Fibroblast of peridontal ligament (primary cell): ENCODE measurements around the gene TMEM39A.

Experiments
- DNase-seq: peaks from one replicate; pipeline ENCODE4 v3.0.0-alpha.2; 2010; ENCODE audit errors: extremely low read depth

Gene TMEM39A, protein sequence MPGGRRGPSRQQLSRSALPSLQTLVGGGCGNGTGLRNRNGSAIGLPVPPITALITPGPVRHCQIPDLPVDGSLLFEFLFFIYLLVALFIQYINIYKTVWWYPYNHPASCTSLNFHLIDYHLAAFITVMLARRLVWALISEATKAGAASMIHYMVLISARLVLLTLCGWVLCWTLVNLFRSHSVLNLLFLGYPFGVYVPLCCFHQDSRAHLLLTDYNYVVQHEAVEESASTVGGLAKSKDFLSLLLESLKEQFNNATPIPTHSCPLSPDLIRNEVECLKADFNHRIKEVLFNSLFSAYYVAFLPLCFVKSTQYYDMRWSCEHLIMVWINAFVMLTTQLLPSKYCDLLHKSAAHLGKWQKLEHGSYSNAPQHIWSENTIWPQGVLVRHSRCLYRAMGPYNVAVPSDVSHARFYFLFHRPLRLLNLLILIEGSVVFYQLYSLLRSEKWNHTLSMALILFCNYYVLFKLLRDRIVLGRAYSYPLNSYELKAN

DNA sequence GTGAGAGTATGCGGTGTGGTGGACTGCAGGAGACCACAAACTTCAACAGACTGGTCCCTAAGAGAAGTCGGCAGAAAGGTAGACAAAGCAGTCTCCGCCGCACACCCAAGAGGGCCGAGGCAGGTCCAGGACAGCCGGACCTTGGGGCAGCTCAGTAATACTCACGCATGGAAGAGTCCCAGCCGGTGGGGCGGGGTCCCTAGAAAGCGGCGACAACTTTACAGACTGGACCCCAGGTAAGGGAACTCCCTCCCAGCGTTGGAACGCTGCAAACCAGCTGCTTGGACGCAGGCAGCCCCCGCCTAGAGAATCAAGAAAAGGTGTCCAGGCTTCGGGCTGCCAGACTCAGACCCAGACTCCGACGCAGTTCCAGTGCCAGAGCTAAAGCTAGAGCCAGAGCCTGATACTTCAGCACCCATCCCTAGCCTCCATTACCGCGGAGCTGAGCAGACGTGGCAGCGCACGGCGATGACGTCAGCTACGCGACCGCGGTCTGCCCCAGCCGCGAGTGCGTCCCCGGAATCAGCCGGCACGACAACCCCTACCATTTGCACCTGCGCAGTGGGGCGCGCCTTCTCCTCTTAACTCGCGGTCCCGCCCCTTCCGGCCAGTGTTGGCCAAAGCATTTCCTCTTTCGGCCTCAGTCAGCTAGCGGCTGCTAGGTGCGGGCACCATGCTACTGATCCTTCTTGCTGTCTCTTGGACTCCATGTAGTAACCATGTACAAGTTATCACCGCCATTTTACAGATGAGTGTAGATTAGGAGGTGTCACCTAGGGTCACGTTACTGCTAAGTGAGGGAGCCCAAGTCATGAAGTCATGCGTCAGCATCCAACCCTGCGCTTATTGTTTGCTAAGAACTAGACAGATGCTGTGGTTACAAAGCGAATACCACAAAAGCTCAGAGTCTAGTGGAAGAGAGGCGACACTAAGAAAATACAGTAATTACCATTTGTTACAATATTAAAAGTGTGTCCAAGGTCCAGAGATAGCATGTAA, at the start of gene TMEM39A:
Gene TMEM39A, minus strand, starts transcription at position 445 of the 999 bp plus-strand sequence. CDS start 1,541 bp downstream, outside the sequence.
- peak; percentile 98 for DNase-seq

DNA sequence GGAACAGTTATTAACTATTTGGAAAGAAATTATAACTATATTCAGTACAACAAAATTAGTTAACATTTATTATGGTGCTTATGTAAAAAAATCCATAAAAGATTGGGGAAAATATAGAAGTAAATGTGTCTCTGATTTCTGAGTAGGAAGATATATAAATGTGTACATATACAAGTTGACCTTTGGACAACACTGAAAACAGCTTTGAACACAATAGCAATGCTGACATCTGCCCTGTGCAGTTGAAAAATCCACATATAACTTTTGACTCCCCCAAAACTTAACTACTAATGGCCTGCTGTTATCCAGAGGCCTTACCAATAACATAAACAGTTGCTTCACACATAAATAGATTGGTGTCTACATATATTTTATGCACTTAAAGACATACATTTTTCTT, 47.3 kb upstream of the TMEM39A start:
- DNase-seq, result no peak

DNA sequence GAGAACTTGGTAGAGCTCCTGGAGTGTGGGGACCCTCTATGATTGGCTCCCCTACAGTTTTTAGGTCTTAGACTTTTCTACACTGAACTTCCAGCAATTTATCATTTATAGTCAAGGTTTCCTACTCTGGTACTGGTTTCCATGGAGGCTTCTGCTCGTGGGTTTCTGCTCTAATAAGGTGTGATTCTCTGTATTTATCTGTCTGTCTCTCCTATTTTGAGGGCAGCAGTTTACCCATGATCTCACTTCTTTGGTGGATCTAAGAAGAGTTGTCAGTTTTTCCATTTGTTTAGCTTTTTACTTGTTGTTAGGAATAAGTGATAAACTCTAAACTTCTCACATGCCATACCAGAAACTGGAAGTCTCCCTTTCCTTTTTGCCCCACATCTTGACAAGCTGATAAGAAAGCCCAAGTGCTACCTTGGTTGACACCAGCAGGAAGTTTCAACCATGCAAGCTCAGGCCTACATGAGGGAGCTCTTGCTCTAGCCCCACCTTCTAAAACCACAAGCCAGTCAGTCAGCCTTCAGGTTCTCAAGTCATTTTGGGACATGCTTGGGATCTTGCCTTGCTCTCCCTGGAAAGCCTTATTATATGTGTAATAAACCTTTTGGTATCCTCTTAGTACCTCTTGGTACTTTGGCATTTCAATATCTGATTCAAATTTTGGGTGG, 44.9 kb upstream of the TMEM39A start:
- no peak for DNase-seq

DNA sequence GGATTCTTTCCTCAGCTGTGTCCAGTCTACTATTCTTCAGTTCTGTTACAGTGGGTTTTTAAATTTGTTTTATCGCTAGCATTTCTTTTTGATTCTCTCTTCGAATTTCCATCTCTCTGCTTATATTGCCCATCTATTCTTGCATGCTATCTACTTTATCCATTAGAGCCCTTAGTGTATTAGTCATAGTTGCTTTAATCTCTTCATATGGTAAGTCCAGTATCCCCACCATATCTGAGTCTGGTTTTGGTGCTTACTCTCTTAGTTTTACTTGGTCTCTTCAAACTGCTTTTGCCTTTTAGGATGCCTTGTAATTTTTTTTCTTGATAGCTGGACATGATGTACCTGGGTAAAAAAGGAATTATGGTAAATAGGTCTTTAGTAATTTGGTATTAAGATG, 44.0 kb upstream of the TMEM39A start:
- no peak for DNase-seq

DNA sequence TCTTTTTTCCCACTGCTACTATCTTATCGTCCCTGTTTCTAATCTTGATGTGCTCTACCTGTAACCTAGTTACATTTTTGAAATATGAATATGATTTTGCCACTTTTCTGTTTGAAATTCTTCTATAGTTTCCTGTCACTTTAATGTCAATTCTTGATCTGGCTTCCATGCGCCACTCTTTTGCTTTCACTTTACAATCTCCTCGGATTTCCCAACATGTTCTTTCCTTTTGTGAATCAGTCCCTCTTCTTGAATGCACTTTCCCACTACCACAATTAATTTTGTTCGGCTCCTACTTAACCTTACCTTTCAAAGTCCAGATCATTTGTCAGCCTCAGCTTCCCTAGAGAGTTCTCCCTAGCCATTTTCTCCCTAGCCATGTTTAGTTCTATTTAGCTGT, 43.2 kb upstream of the TMEM39A start:
- DNase-seq, result no peak

DNA sequence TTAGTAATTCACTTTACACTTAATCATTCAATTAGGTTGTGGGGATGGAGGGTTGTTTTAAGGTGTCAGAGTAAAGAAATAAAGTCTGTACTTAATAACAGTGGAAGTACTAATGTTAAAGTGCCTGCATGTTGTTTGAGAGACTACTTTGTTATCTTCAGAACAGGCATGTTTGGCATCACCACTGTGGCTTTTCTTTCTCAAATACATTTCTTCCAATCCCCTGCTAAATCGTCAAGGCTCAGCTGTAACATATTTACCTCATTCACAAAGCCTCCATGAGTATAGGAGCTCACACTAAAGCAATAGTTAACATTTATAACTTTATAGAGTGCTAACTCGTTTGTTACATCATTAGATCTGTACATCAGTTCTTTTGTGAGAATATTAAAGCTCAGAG, 37.5 kb upstream of the TMEM39A start:
- no peak for DNase-seq

DNA sequence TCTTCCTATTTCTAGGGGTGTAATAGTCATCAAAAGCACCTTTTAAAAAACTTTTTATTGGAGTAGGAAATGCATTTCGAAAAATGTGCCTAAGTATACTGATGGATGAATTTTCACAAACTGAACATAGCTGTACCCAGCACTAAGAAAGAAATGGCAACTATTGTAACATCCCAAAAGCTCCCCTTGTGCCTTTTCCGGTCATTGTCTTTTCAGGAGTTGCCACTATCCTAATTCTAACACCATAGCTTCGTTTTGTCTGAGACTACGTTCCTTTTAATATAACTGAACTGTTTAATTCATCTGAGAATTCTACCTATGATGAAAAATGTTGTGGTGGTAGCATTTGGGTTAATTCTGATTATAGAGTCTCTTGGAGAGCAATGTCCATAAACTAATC, 36.9 kb upstream of the TMEM39A start:
- DNase-seq, result no peak

DNA sequence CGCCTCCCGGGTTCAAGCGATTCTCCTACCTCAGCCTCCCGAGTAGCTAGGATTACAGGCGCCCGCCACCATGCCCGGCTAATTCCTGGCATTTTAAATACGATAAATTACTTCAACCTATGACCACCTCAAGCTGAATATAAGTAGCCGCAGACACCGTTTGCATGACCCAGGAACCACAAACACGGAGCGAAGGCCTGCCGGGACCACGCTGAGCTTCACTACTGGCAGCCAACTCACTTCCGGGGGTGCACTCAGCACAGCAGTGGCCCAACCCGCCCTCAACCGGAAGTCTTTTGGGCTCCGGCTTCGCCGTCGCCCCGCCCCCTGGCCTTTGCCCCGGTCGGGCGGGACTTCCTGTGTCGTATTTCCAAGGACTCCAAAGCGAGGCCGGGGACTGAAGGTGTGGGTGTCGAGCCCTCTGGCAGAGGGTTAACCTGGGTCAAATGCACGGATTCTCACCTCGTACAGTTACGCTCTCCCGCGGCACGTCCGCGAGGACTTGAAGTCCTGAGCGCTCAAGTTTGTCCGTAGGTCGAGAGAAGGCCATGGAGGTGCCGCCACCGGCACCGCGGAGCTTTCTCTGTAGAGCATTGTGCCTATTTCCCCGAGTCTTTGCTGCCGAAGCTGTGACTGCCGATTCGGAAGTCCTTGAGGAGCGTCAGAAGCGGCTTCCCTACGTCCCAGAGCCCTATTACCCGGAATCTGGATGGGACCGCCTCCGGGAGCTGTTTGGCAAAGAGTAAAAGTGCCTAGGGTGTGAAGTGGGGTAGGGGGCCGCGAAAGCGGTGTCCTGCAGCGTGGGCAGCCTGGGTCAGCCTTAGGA, 35.0 kb upstream of the TMEM39A start, which contains the start of gene TIMMDC1:
Gene TIMMDC1, plus strand, starts transcription at position 362 of the 826 bp plus-strand sequence. Its CDS starts 187 bp downstream, at position 549.
- DNase-seq, result peak; percentile 92

DNA sequence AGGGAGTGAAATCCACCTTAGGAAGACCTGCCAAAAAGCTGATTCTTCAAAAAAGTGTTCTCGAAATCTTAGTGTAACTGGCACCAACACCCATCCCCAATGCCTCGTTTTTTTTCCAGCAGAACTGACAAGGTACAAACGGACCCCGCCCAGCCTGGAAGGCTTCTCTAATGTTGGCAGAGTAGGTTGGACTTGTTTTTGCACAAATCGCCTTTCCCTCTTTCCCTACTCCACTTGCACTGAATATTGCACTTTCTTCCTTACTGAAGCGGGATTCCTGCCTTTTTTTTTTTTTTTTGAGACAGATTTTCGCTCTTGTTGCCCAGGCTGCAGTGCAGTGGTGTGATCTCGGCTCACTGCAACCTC, 34.4 kb upstream of the TMEM39A start:
- DNase-seq, result peak; percentile 37

DNA sequence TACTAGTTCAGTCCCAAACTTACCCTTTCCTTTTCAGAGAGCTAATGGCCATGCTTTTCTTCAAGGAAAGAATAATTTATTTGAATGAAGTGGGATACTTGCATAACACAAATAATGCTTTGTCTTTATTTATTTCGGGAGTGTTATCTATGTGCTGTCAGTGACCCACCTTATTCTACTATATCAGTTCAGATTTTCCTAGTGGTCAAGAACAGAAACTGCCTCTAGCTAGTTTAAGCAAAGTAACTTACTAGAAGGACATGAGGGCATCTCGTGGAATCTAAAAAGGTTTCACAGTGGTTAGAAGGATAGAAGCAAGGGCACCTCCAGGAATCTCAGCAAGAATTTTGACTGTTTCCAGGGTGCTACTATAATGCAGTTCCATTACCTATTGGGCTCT, 31.2 kb upstream of the TMEM39A start:
- no peak for DNase-seq

DNA sequence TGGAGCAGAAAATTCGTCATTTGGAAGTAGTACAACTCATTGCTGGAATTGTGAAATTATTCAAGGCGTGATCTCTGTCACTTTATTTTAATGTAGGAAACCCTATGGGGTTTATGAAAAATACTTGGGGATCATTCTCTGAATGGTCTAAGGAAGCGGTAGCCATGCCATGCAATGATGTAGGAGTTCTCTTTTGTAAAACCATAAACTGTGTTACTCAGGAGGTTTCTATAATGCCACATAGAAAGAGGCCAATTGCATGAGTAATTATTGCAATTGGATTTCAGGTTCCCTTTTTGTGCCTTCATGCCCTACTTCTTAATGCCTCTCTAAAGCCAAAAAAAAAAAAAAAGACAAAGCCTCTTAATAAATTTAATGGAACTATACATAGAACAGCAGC, 29.4 kb upstream of the TMEM39A start:
- no peak for DNase-seq

DNA sequence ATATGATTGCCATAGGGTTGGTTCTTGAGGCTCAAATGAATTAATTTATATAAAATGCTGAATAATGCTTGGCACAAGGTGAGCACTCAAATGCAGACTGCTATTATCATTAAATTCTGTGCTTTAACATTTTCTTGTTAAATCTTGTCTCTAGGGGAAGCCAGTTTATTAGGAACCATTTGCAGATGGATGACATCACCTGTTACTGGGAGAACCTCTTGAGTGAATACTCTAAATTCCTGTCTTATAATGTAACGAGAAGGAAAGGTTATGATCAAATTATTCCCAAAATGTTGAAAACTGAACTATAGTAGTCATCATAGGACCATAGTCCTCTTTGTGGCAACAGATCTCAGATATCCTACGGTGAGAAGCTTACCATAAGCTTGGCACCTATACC, 28.7 kb upstream of the TMEM39A start:
- DNase-seq, result no peak

DNA sequence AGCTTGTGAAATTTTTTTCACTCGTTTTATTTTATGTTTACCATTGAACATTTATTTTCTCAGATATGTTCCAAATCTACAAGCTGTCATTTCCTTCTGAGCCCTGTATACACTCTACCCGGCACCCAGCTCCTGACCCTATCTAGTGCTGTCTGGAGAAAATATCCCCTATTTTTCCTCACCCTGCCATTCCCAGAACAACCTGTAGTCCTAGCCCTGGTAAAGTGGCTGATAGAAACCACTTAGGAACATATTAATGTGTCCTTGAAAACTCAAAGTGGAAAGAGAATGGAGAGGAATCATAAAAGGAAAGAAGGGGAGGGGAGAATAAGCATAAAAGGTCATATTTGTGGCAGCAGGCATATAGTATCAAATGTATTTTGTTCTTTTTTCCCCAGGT, 26.7 kb upstream of the TMEM39A start:
- no peak for DNase-seq

DNA sequence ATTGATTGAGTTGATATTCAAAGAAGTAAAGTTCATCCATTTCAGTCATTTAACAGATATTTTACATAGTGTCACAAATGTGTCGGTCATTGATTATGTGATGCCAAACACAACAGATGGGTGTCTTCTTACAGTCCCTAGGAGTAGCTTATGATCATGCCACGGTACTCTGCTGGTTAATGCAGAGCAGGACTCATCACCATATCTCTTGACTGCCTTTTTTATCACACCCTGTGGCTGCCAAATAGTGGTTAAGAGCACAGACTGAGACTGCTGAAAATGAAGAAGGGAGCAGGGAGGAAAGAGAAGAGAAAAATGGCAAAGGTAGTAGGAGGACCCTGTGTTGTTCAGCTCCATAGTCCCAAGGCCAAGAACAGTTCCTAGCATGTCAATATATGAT, 22.1 kb upstream of the TMEM39A start:
- no peak for DNase-seq

DNA sequence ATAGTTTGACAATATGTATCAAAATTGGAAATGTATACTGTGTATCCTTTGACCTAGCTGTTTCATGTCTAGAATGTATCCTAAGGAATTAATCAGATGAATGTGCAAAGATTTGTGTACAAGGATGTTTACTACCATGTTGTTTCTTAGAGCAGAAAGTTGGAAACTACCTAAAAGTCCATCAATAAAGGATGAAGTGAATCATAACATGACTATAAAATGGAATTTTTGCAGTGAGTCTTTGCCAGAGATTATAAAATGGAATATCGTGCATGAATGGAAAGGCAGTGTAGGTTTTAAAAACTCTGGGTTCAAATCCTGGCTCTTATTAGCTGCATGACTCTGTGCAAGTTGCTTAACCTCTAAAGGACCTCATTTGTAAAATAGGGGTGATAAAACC, 19.7 kb upstream of the TMEM39A start:
- no peak for DNase-seq

DNA sequence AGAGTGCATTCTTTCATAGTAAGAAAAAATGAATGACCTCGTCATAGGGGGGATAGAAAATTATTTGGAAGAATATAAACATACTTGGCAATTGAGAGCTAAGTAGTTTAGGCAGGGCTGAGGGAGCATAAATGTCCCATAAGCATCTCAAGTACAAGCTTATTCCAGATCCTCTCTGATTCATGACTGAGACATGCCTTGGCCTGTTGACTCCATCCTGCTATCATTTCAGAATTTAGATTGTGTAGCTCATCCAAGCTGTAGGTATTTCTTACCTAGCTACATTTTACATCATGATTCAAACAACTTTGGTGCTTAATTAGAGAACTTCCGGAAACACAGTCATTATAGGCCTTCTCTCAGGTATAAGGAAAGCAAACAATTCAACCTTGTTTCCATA, 17.7 kb upstream of the TMEM39A start:
- DNase-seq, result no peak

DNA sequence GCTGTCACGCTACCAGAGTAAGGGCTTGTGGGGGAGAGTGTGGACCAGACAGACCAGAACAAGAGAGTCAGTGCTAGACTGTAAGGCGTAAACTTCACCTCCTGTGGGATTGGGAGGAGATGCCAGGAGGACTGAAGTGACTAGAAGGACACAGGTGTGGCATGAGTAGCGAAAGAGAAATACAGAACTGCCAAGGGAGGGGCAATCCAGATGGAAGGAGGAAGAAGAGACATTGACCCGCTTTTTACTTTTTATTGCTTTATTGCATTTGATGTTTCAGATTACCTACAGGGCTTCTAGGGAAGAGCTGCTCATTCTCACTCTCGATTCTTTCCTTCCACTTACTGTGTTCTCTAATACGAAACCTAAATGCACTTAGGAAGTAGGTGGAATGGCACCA, 7.5 kb upstream of the TMEM39A start:
- DNase-seq, result no peak

DNA sequence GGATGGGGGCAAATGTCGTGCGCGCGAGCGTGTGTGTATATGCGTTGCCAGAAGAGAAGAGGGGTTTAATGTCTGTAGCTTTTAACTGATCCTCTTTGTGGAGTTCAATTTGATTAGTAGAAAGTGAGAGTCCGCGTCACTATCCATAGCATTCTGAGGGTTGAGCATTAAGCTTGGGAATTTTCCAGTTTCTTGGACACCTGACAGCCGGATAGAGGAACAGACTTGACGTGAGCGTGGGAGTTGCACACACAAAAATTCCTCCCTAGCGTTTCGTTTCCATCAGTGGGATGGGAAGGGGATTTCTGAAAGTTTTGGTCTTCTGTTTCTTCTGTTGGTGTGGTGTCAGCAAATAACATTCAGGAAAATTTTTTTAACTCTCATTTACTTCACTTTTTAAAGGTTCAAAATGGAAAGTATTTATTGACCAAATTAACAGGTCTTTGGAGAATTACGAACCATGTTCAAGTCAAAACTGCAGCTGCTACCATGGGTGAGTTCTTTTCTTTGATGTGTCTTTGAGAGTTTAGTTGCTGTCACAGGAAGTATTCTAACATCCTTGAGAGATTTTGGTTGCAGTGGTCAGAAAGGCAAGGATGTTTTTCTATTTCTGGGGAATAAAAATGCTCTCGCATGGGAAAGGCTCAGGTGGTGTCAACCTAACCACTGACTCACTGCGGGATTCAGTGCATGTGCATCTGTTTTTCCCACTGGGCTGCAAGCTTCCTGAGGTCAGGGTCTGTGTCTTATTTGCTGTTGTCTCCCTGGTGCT, 6.2 kb upstream of the TMEM39A start:
- DNase-seq, result peak; percentile 34

DNA sequence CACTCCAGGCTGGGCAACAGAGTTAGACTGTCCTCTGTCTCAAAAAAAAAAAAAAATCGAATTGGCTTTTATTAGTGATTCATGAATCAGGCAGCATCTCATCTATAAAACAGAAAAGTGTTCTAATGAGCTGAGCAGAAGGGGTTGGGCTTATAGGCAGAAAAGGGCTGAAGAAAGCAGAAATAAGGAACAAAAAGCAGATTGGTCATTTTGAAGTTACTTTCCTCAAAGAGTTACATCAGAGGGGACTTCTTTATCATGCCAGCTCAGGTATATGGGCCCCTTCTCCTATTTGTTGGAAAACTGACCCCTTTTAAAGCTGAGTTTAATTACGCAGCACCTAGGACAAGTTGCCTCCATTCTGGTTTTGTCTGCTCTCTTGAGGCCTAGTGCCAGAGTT, 4.6 kb upstream of the TMEM39A start:
- no peak for DNase-seq

DNA sequence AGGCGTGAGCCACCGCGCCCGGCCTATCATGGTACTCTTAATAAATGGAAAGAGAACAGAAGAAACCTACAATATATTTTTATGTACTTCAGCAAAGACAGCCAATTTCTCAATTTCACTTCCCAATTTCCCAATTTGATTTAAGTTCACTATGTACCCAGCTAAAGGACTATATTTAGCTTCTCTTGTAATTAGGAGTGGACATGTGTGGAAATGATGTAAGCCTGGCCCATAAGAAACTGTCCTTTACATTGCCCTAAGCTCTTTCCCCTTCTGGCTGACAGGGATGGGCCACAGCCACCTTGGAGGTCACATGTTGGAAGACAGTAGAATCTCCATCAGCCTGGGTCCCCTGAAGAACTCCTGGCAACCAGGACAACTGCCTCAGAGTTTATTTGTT, 6.2 kb downstream of the TMEM39A start:
- DNase-seq, result no peak
